Measurements from ENCODE around the gene LRP1B.

LRP1B gene

DNA sequence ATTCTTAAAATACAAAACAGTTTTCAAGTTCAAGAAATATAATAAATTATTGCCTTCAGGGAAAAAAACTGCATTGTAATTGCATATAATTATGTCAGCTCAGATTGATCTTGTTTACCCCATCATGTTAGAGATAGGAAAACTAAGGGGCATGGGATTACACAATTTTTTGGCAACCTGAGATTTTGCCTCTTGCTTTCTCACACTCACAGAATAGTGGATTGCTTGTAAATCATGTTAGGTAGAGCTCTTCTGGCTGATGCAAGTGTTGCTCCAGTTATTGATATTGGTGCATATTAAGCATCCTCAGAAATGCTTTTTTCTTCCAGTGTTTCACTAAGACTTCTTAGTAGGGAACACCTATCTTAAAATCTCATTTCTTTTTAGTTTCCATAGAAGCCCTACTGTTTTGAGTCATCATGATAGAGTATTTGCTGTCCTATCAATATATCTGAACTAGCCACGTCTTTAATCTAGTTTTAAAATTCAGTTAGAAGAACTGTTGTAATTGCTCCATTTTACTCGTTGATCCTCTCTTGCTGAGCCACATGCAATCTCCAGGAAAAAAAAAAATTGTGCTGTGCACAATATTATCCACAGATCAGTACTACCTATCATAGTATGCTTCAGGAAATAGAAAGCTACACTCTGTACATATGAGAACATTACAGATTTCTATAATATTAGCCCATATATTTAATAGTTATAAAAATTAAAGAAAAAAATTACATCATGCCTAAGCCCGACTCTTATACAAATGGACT is 393.1 kb downstream of the LRP1B start:
- DNase-seq = no peak

DNA sequence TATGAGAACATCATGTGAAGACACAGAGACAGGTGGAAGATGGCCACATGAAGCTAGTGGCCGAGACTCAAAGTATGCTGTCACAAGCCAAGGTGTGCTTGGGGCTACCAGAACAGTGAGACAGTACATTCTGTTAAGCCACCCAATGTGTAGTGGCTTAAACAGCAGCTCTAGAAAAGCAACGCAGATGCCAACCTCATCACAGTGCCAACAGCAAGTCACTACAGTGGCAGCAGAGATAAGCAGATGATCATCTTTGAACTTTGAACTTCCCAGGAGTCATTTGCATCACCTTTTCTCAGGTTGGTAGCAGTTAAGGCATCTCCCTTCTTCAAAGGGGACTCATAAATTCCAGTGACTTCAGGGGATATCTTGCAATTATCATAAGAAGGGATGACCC is 394.4 kb downstream of the LRP1B start:
- DNase-seq = no peak

DNA sequence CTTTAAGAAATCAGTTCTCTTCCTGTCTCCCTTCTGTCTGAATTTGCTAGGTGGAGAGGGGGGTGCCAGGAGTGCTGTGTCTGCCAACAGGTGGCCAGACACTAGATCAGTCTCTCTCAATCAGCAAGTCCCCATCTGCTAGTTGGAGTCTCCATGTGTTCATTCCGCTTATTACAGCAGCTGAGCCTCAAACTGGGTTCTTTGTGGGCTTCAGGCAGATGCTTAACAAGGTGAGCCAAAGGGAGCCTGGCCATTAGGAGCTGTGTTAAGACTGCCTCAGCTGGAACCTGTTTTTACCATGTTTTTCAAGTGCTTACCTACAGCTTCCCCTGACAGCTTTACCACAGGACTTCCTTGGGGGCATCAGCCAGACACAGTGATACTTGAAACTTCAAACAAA is 401.9 kb downstream of the LRP1B start:
- DNase-seq = peak in 1 of 2 experiments; percentile 7

DNA sequence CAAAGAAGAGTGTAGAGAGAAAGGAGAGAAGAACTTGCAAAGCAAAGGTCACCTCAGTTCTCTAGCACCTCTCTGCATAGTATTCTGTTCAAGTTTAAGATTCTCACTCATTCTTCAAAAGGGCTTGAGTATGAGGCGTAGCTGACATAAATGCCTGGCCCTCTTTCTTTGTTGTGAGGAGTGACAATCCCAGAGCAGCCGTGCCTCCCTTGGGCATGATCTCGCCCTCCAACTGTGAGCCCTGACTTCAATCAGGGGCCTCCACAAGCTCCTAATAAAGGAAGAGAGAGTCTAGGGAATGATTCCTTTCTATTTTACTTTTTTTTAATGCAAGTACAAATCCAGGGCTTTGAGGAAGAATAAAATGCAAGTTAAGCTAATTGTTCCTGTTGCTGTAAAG is 402.7 kb downstream of the LRP1B start:
- DNase-seq = no peak

DNA sequence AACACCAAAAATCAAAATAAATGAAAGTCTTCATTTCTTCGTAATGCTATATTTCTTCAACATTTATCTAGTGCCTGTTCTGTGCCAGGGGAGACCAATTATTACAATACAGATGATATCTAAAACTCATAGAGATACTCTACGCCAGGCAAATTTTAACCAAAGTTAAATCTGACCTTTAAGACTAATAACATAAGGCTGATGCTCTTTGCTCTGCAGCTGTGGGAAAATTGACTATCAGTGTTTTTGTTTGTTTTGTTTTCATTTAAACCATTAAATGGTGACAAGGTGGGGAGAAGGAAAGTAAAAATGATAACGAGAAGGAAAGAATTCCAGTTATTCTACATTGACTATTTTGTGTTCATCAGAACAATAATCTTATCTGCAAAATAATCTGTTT is 406.4 kb downstream of the LRP1B start:
- DNase-seq = no peak

DNA sequence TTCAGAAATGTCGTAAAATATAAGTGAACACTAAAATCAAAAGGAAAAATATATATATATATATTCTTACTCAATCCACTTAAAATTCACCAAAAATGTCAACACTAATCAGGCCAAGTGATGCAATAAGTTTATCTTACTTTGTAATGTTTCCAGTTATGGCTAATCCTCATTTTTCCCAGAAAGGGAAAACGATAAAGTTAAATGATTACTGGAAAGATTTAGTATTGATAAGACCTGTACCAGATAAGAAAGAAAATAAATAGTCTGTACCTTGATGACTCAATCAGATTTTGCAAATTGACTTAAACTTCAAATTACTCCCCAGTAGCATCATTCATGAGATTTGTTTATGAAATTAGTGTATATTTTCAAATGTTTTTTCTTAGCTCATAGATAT is 407.0 kb downstream of the LRP1B start:
- DNase-seq = no peak

DNA sequence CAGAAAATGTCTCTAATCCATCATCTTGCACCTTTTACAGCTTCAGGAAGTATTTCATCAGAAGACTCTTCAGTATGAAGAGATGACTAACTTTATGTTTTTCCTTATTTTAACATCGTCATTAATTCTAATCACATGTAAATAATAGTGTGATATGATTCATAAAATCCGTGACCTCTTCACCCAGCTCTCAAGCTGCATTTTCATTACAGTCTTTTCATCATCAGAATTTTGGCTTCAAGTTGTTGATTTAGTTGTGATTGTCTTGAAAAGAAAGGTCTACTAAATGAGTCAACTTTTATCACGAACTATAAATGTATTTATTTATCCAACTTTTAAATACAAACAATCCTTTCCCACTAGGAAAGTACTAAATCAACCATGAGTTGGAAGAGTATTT is 410.3 kb downstream of the LRP1B start:
- no peak for DNase-seq

DNA sequence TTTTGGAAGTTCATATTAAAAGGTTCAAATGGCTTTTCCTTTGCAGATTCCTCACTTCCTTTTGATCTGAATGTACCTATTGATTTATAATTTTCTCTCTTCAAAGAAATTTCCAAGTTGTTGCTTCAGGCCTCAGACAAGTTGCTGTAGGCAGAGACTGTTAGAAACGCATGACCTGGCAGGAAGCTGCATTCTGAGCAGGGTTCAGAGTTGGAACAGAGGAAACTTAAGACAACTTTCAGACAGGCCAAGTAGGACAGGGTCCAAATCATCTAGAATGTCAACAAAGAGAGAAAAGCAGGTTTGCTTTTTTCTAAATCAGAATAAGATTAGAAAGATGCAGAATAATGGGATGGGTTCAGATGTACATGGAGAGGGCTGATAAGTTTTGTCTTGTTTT is 416.3 kb downstream of the LRP1B start:
- no peak for DNase-seq

DNA sequence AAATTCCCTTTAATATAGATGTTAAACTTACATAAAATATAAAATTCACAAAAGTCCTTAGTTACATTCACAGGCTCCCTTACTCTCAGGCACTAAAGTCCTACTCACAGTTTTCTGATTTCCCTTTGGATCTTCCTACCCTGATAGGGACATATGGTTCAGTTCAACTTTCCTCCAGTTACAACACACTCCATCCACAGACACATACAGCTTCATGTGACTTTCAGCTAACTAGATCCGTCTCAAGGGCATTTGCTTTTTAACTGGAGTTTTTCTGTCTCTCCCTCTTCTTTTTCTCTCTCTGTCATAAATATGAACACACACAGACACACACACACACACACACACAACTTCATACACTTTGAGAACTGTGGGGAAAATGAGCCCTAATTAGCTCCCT is 419.2 kb downstream of the LRP1B start:
- no peak for DNase-seq

DNA sequence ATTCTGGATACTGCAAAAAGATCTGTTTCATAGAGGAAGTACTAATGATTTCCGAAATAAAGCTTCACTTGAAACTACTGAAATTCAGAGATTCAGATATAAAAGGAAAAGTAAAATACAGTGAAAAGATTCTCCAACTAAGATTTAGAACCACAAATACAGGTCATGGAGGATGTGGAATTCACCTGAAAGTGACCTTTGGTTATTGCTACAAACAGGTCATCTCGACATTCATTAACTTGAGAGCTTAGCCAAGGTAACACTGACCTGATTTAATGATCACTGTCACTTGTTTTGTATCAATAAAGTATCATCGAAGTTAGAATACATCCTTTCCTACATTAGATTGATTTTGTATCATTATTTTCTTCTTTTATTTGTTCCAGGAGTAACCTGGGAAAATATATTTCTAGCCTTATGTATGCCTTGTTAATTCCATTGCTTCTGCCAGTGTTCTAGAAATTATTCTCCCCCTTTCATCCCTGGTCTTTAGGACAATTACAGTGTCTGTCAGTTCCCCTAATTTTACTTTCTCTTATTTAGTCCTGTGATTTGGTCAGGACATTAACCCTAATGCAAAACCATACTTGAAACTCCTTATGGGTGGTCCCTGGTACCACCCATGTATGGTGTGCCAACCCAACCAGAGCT is 420.1 kb downstream of the LRP1B start:
- no peak for DNase-seq

DNA sequence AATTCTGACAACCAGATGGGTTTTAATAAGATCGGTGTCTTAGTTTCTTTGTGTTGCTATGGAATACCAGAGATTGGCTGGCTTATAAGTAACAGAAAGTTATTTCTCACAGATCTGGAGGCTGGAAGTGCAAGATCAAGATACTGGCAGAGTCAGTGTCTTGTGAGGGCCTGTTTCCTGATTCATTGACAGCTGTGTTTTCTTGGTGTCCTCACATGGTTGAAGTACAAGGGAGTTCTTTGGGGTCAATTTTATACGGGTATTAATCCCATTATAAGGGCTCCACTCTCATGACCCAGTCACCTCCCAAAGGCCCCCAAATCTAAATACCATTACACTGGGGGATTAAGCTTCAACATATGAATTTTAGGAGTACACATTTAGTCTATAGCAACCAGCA is 421.1 kb downstream of the LRP1B start:
- DNase-seq = no peak

DNA sequence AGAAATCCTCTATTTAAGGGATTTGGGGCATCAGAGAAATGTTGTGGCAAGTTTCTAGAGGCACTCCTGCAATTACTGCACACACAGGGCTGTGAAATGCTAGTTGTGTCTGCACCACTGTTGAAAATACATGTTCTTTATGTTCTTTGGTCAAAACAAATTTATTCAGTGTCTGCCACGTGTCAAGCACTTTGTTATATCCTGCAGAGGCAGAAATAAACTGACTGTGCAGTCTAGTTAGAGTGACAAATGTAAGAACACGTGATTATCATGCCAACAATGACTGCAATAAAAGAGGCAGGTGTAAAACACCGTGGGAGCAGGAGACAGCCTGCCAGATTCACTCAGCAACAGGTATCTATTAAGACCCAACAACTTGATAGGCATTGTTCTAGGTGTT is 423.3 kb downstream of the LRP1B start:
- no peak for DNase-seq

DNA sequence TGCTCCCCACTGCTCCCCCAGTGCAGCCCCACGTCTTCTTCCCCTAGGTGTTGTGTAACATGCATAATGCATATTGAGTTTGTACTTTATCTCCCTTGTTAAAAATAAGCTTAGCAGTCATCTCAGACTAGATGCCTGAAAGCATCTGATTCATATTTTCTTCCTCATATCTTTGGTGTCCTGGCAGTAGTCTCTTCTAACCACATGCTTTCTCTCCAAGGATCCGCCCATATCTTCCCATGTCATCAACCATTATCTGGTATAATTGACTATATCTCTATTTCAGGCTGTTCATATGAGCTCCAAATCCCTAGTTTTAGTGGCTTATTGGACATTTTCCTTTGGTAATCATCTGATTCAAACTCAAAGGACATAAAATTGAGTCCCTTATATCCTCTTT is 426.3 kb downstream of the LRP1B start:
- no peak for DNase-seq

DNA sequence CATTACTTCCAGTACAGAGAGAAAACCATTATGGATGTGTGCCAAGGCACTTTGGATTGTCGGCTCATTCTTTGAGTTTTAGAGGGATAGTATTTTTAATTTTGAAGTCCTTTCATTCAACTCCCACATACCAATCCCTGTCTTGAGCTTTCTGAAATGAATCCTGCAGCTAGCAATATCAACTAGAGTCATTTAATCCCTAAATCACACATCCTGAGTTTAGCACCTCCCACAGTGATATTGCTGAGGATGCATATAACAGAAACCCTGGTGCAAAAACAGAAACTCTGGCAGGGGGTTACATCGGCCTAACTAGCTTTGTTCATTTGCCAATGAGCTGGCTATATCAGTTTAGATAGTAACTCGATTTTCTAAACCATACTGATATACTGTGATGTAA is 427.3 kb downstream of the LRP1B start:
- DNase-seq = no peak

DNA sequence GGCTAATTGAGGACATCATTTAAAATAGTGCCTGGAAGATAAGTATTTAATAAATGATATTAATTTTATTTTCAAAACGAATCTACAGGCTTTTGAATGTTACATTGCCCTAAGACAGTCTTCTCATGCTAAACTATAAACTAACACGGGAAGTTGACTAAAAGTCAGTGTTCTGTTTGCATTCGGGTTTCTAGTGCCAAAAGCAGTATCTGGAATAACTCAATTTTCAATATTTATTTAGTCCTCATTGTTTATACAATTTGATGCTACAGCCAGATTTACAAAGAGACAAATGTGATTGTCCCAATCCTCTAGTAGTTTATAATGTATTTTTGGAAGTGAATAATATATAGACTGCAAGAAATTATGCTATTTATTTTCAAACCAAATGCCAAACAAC is 429.2 kb downstream of the LRP1B start:
- DNase-seq = no peak

DNA sequence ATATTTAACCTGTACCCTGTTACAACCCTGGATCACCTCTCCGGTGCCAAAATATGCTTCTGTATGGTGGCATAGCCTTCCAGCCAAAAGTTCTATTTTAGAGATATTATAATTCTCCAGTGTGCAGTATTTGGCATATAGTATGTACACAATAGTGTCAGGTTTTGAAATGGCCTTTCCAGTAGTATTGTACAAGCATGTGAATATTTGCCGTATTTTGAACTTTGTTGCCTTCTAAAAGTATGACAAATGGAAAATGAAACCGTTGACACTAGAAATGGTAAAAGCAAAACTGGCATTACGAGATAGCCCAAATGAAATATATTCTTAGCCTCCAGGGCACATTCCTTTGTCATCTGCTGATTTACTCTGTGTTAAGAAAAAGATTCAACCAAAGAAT is 431.2 kb downstream of the LRP1B start:
- no peak for DNase-seq

DNA sequence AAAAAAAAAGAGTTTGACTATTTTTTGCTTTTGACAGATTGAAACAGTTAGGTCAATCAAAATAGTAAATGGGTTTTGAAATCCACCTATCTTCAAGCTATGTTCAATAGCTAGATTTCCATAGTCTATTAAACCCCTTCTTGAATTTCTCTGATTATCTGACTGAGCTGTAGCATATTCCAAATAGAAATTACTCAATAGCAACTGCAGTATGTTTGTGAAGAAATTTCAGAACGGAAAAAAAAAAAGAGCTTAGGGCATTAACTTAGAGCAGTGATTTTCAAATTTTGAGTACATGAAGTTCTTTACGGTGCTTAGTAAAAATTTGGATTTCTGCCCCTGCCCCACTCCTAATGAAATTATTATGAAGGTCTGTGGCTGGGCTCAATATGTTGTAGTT is 432.3 kb downstream of the LRP1B start:
- no peak for DNase-seq

DNA sequence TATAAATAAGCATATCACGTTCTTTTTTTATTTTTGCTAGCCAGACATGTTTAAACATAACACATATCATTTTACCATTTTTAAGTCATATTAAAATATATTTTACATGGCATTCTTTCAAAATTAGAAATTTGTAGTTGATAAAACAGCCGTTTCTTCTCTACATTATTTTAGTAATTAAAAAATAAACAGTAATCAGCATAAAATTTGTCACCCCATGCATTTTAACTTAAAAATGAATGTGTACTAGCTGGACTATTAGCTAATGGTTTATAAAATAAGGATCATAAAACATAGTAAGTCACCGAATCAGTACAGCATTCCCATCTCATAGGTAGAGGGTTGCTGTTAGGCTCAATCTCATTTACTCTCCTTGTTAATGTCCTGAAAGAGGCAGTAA is 433.8 kb downstream of the LRP1B start:
- no peak for DNase-seq

DNA sequence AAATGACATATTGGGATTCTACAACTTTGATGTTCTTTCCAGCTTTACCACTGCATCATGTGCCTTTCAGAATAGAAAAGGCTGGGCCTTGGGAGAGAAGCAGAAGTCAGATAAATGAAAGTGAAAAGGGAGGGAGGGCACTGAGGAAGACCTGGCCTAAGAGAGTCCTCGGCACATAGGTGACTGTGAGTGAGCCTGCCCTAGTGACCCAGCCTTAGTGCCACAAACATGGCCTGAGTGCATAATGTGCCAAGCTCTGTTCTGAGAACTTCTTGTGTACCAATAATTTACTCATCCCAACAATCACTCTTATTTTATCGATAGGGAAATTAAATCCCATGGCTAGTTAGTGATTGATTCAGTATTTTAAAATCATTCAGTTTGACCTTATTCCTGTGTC is 436.6 kb downstream of the LRP1B start:
- no peak for DNase-seq

DNA sequence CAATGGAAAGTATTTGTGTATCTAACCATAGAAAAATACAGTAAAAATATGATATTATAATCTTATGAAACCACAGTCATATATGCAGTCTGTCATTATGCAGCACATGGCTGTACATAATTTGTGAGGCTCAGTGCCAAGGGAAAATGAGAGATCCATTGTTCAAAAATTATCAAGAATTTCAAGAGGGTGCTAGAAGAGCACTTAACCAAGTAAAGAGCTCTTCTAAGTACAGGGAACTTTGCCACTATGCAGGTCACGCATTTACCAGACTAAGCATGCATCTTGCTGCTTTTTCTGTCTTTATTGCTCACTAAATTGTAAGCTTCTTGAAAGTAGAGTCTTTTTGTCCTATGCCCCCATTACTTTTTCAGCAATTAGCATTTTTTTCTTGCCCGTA is 438.0 kb downstream of the LRP1B start:
- DNase-seq = no peak

DNA sequence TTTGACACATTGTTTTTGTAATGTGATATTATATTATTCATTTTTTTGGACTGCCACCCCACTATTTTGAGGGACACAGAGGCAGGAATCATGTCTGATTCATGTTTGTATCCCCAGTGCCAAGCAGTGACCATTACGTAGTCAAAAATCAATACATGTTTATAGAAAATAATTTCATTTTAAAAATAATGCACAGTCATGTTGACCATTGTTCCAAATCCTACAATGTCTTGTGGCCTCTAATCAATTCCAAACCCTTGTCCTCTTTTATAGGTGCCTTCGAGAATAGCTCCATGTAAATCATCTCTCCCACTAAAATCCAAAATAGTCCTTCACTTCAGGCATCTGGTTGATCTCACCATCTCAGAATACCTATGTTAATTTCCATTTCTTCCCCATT is 454.7 kb downstream of the LRP1B start:
- DNase-seq = no peak

DNA sequence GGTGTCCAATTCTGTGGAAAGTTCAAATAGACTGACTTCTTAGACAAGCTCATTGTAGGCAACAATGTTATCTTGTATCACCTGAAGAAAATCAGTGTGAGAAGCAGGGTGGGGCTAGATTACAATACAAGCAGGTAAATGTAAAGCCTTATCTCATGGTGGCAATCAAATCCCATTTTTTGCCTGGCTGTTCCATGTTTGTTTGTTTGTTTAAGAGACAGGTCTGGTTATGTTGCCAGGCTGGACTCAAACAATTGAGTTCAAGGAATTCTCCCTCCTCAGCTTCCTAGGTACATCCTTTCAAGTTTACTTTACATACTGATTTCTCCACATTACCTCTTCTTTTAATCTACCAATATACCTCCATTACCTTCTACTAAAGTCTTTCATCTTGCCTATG is 464.6 kb downstream of the LRP1B start:
- DNase-seq = no peak

DNA sequence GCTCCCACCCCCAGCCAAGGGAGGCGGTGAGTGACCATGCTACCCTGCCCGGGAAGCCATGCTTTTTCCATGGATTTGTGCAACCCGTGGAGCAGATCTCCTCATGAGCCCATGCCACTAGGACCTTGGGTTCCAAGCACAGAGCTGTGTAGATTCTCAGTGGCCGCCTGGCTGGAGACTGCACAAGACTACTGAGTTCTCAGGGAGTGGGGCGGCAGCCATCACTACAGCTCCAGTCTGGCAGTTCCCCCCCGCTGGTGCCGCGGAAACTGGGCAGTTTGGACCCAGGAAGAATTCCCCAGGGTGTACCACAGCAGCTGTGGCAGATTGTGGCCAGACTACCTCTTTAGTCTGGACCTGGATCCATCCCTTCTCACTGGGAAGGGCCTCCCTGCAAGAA is 470.6 kb downstream of the LRP1B start:
- no peak for DNase-seq

DNA sequence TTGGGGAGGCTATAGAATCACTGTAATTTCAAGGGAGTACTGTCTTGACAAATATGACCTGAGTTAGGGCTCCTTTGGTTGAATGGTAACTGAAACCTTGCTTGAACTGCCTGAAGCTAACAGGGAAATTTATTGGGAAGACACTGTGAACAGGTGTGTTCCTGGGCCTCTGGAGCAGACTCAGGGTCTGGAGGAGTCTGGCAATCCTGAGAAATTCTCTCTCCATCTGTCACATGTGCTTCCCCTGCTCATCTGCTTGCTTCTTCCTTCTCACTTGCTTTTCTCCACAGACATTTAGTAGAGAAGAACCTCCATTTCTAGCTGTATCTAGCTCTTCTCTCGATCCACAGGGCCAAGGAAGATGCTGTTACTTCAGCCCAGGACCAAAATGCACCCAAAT is 476.5 kb downstream of the LRP1B start:
- no peak for DNase-seq

DNA sequence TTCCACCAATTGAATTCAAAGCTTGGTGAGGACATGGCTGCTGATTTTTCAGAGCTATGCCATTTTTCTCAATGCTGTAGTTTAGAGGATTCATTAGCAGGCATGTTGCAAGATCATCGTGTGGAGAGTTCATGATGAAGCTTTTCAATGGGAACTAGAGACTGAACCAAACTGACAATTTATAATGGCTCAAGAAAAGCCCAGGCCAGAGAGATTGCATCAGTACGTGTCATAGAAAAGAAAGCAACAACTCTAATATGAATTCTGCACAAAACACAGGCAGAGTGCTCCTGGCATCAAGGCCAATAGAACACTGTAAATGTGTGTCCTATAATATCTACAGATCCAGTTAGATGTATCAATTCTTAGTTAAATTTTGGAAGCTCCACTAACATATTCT is 477.6 kb downstream of the LRP1B start:
- no peak for DNase-seq

All from Kasumi-1 (cell line).